ENCODE data around the gene PRAMEF5.
"Not testable (repeated sequence)": the region's sequence is repeated elsewhere in the genome, so short reads cannot be mapped to it uniquely, and the experiment has no call there.

Gene PRAMEF5

DNA sequence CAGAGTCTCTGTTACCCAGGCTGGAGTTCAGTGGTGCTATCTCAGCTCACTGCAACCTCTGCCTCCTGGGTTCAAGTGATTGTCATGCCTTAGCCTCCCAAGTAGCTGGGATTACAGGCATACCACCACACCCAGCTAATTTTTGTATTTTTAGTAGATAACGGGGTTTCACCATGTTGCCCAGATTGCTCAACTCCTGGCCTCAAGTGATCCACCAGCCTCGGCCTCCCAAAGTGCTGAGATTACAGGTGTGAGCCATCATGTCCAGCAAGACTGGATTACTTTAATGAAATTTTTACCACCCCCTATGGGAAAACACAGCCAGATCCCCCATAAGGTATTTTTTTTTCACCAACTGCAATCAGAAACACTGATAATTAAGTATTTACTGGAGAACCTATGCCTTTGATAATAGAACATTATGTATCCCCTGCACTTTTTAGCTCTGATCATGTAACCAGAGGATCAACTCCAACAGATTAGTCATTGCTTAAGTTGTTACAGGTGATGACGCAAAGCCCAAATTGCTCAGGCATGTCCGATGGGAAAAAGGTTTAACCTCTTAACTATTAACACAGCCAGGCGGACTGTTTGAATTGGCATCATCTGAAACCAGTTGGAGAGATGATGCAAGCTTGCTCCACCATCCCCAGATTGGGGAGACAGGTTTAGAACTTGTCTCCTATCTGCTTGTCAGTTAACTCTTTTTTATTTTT, 43.4 kb downstream of the PRAMEF5 start:
- not testable (repeated sequence) for H3K9ac ChIP-seq (ENCODE audit: low read length); H3K4me3 ChIP-seq (ENCODE audit: low read length); H3K36me3 ChIP-seq (ENCODE audit: control insufficient read depth, insufficient read depth, low read length); H3K27me3 ChIP-seq (ENCODE audit: control insufficient read depth, insufficient read depth, low read length); H3K9me3 ChIP-seq (ENCODE audit: control insufficient read depth, low read length); H3K4me1 ChIP-seq (ENCODE audit: control insufficient read depth, insufficient read depth, low read length)

DNA sequence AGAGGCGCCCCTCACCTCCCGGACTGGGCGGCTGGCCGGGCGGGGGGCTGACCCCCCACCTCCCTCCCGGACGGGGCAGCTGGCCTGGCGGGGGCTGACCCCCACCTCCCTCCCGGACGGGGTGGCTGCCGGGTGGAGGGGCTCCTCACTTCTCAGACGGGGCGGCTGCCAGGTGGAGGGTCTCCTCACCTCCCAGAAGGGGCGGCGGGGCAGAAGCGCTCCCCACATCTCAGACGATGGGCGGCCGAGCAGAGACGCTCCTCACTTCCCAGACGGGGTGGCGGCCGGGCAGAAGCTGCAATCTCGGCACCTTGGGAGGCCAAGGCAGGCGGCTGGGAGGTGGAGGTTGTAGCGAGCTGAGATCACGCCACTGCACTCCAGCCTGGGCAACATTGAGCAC, 44.7 kb downstream of the PRAMEF5 start:
- not testable (repeated sequence) for H3K36me3 ChIP-seq (ENCODE audit: control insufficient read depth, insufficient read depth, low read length); H3K9ac ChIP-seq (ENCODE audit: low read length); H3K4me3 ChIP-seq (ENCODE audit: low read length); H3K9me3 ChIP-seq (ENCODE audit: control insufficient read depth, low read length); H3K27me3 ChIP-seq (ENCODE audit: control insufficient read depth, insufficient read depth, low read length); H3K4me1 ChIP-seq (ENCODE audit: control insufficient read depth, insufficient read depth, low read length)

DNA sequence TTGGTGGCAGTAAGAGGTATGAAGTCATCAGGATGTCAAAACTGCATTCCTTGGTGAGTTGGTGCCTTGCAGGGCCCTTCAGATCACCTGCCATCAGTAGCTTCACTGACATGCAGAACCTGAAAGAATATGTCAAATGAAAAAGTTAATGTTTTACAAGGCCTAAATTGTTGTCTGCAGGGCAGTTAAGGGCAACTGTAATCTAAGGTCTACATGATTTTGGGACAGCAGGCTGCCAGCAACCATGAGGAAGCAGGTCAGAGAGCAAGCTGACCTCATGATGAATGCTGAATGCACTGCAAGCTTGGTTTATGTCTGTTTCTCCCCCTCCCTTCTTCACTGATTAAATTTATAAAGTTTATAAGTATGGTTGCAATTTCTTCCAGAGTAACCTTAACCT, 48.2 kb downstream of the PRAMEF5 start:
- H3K4me1 ChIP-seq (ENCODE audit: control insufficient read depth, insufficient read depth, low read length); H3K4me3 ChIP-seq (ENCODE audit: low read length); H3K9ac ChIP-seq (ENCODE audit: low read length): not testable (repeated sequence)

DNA sequence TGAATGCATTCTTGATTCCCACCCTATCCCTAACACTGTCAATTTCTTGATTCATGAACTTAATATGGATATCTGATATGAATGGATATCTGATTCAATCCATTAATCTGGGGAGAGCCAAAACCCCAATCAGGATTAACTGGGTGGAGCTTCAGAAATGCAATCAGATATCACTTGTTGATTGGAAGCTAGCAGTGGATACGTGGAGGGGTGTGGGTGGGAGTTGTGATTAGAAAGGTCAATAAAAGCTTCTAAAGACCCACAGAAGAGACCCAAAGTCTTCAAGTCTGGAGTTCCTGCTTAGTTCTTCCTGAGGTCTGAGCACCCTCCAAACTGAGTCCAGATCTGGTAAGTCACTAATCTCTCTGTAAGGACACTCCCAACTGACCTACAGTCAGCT, 49.2 kb downstream of the PRAMEF5 start, which contains the start of gene PRAMEF33:
Gene PRAMEF33 (plus strand): TSS at position 301 of the 400 bp plus-strand sequence. CDS start 2,416 bp downstream, outside the sequence.
- not testable (repeated sequence) for H3K9me3 ChIP-seq (ENCODE audit: control insufficient read depth, low read length); H3K4me1 ChIP-seq (ENCODE audit: control insufficient read depth, insufficient read depth, low read length); H3K9ac ChIP-seq (ENCODE audit: low read length); H3K4me3 ChIP-seq (ENCODE audit: low read length); H3K36me3 ChIP-seq (ENCODE audit: control insufficient read depth, insufficient read depth, low read length); H3K27me3 ChIP-seq (ENCODE audit: control insufficient read depth, insufficient read depth, low read length)

More for the DNA sequence above, 48.2 kb downstream of the PRAMEF5 start:
- not testable (repeated sequence) for H3K36me3 ChIP-seq (ENCODE audit: control insufficient read depth, insufficient read depth, low read length); H3K9me3 ChIP-seq (ENCODE audit: control insufficient read depth, low read length); H3K27me3 ChIP-seq (ENCODE audit: control insufficient read depth, insufficient read depth, low read length)
